HG02588 (cell line): Measurements from ENCODE around the gene WDR75.
"Not testable (repeated sequence)": the region's sequence is repeated elsewhere in the genome, so short reads cannot be mapped to it uniquely, and the experiment has no call there.

Source experiments
- ATAC-seq: cut with Tn5 transposase; IDR thresholded peaks from one replicate; pipeline ENCODE4 v1.9.1; 2021; ENCODE audit warnings: mild to moderate bottlenecking, moderate library complexity; ENCODE audit not compliant: unreplicated experiment

Gene WDR75

GRCh38 chr2:189440644-189440946 is 679 bp upstream of the WDR75 start:
- peak; percentile 27 for ATAC-seq

GRCh38 chr2:189441709-189442074 is 418 bp downstream of the WDR75 start:
- no peak for ATAC-seq

- no peak for ATAC-seq
Observed at GRCh38 chr2:189442468-189442867, 1.2 kb downstream of the WDR75 start.

GRCh38 chr2:189444322-189444721 is 3.0 kb downstream of the WDR75 start:
- no peak for ATAC-seq

GRCh38 chr2:189446780-189447179 is 5.5 kb downstream of the WDR75 start:
- no peak for ATAC-seq

GRCh38 chr2:189454009-189454408 is 12.7 kb downstream of the WDR75 start:
- ATAC-seq: no peak

GRCh38 chr2:189465076-189465475 is 23.8 kb downstream of the WDR75 start:
- ATAC-seq: no peak

GRCh38 chr2:189465478-189465877 is 24.2 kb downstream of the WDR75 start:
- no peak for ATAC-seq

GRCh38 chr2:189466046-189466445 is 24.8 kb downstream of the WDR75 start:
- ATAC-seq: no peak

GRCh38 chr2:189466656-189467055 is 25.4 kb downstream of the WDR75 start:
- no peak for ATAC-seq

- ATAC-seq: no peak
Observed at GRCh38 chr2:189467160-189467559, 25.9 kb downstream of the WDR75 start.

GRCh38 chr2:189467593-189467992 is 26.3 kb downstream of the WDR75 start:
- no peak for ATAC-seq

- ATAC-seq: no peak
Observed at GRCh38 chr2:189474526-189474925, 33.3 kb downstream of the WDR75 start.

GRCh38 chr2:189477756-189478155 is 36.5 kb downstream of the WDR75 start:
- ATAC-seq: no peak

GRCh38 chr2:189478289-189478688 is 37.0 kb downstream of the WDR75 start:
- ATAC-seq: not testable (repeated sequence)

GRCh38 chr2:189481071-189481470 is 39.8 kb downstream of the WDR75 start:
- no peak for ATAC-seq

- ATAC-seq: no peak
Observed at GRCh38 chr2:189483571-189483970, 42.3 kb downstream of the WDR75 start.

GRCh38 chr2:189483980-189484740 is 42.9 kb downstream of the WDR75 start:
- ATAC-seq: no peak

- no peak for ATAC-seq
Observed at GRCh38 chr2:189485146-189485545, 43.9 kb downstream of the WDR75 start.

GRCh38 chr2:189486237-189486770 is 45.0 kb downstream of the WDR75 start:
- no peak for ATAC-seq

GRCh38 chr2:189487283-189488007 is 46.2 kb downstream of the WDR75 start:
- no peak for ATAC-seq

GRCh38 chr2:189488008-189488310 is 46.7 kb downstream of the WDR75 start:
- ATAC-seq: no peak

- no peak for ATAC-seq
Observed at GRCh38 chr2:189492451-189492850, 51.2 kb downstream of the WDR75 start.
